Aorta (tissue), 5 donors: ENCODE results near the gene ZNF431. TPM values are rescaled to one million over a fixed set of nuclear protein-coding genes. Genes with fewer than 3 reads are reported as not detected.

Experiments used
- ATAC-seq: fragments of 200-7000 bp; cut with Tn5 transposase; one replicate; pipeline ENCODE4 v1.9.1; 2022; ENCODE audit warnings: moderate library complexity; ENCODE audit not compliant: low FRiP score
- DNase-seq, 2 donors: peaks; one replicate each; pipeline ENCODE4 v3.0.0-alpha.2; 2020
- H3K27ac ChIP-seq, 2 donors: one replicate each; pipeline ENCODE4 v1.5.1; 2013; ENCODE audit warnings: low read length in 2 of 2, mild to moderate bottlenecking in 2 of 2, moderate library complexity in 2 of 2, control low read depth in 1 of 2, inconsistent platforms in 1 of 2, low read depth in 1 of 2
- H3K27me3 ChIP-seq, 2 donors: one replicate each; pipeline ENCODE4 v1.6.1; 2013; ENCODE audit warnings: control low read depth in 1 of 2, low read length in 1 of 2, mild to moderate bottlenecking in 1 of 2, moderate library complexity in 1 of 2; ENCODE audit not compliant: insufficient read depth in 2 of 2, control insufficient read depth in 1 of 2
- H3K36me3 ChIP-seq, 2 donors: one replicate each; pipeline ENCODE4 v1.6.1; 2013; ENCODE audit warnings: control low read depth in 1 of 2, low read length in 1 of 2, mild to moderate bottlenecking in 1 of 2; ENCODE audit not compliant: insufficient read depth in 2 of 2, control insufficient read depth in 1 of 2
- H3K4me1 ChIP-seq, 2 donors: one replicate each; pipeline ENCODE4 v1.6.1; 2013; ENCODE audit warnings: low read length in 2 of 2, control low read depth in 1 of 2, mild to moderate bottlenecking in 1 of 2, moderate library complexity in 1 of 2; ENCODE audit not compliant: insufficient read depth in 2 of 2, control insufficient read depth in 1 of 2
- H3K4me3 ChIP-seq, 2 donors: one replicate each; pipeline ENCODE4 v1.5.1; 2013; ENCODE audit warnings: low read length in 2 of 2, control low read depth in 1 of 2, mild to moderate bottlenecking in 1 of 2
- H3K9me3 ChIP-seq: one replicate; pipeline ENCODE4 v1.6.1; 2013; ENCODE audit warnings: mild to moderate bottlenecking, low read length; ENCODE audit not compliant: control insufficient read depth
- WGBS, 2 donors: extraction: QIAGEN DNeasy Blood & Tissue Kit; methylation state at CpG; one replicate each; pipeline ENCODE4 v1.1.7; 2013; 5-methylcytosine and 5-hydroxymethylcytosine counted together
- intact Hi-C, 2 donors: fragments of 100-400 bp; cut with DNase I; formaldehyde crosslinking; loops; one replicate each; pipeline versions ENCODE4 v1.14.2 to v1.15.0; 2022
- polyA plus RNA-seq, 2 donors: library from polyadenylated mRNA; stranded (reverse); fragments of 200-250 nt; gene quantifications; one replicate each; pipeline ENCODE4 v1.2.3, GENCODE V29; 2013
- total RNA-seq, 2 donors: library from RNA; stranded (reverse); fragmentation: NEBNext Ultra II Directional; extraction: Animal tissue kit (Norgen Biotek cat#: 25700); gene quantifications; one replicate each; pipeline ENCODE4 v1.2.1, GENCODE V29; 2021
- donor health status: healthy with polysubstance abuse.
- donor health status: Bipolar disorder and iron deficiency.
- donor health status: DM: no; HTN: no; CAD: no.
- donor health status: DM: no; HTN: no; CAD: no.
- donor health status: DM: yes; HTN: yes; CAD: no.

ZNF431 gene
- total and polyA plus RNA-seq, 4 donors = 3.1 to 20.2 (median 8.3) TPM

DNA sequence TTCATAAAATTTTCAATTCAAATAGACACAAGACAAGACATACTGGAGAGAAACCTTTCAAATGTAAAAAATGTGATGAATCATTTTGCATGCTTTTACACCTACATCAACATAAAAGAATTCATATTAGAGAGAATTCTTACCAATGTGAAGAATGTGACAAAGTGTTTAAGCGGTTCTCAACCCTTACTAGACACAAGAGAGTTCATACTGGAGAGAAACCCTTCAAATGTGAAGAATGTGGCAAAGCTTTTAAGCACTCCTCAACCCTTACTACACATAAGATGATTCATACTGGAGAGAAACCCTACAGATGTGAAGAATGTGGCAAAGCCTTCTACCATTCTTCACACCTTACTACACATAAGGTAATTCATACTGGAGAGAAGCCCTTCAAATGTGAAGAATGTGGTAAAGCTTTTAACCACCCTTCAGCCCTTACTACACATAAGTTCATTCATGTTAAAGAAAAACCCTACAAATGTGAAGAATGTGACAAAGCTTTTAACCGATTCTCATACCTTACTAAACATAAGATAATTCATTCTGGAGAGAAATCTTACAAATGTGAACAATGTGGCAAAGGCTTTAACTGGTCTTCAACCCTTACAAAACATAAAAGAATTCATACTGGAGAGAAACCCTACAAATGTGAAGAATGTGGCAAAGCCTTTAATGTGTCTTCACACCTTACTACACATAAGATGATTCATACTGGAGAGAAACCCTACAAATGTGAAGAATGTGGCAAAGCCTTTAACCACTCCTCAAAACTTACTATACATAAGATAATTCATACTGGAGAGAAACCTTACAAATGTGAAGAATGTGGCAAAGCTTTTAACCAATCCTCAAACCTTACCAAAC, 24.6 kb upstream of the ZNF431 start:
- Histone ChIP-seq H3K4me1 (no peaks in the 10 kb centered on the region), H3K36me3 (no peaks in the 10 kb centered on the region), H3K4me3 (no peak overlapping the region), H3K27me3 (no peaks in the 10 kb centered on the region), H3K27ac (no peak overlapping the region), H3K9me3 (no peaks in the 10 kb centered on the region)
- intact Hi-C loops = no loop called here
- 74 to 91% methylated on average over 2 of the region's 2 CpGs for WGBS, 2 donors
- no peak for ATAC-seq
- DNase-seq = no peak

DNA sequence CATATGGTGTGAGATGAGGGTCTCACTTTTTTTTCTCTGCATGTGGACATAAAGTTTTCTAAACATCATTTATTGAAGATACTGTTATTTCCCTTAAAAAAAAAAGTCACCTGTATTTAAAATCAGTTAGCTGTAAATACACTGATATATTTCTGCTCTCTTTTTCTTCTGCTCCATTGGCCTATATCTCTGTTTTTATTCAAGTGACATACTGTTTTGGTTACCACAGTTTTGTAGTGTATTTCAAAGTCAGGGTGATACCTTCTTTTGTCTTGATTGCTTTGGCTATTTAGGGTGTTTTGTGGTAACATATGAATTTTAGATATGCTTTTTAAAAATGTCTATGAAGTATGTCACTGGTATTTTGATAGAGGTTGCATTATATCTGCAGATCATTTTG, 15.8 kb upstream of the ZNF431 start:
- H3K27me3 ChIP-seq = no peaks in the 10 kb centered on the region
- ATAC-seq (no peak), DNase-seq (no peak)
- no peak overlapping the region for H3K4me3 ChIP-seq
- intact Hi-C loops = no loop called here
- H3K4me1 ChIP-seq = no peaks in the 10 kb centered on the region
- no peaks in the 10 kb centered on the region for H3K36me3 ChIP-seq
- H3K9me3 ChIP-seq = peaks cover 4% of the 10 kb centered on the region
- H3K27ac ChIP-seq = no peak overlapping the region

DNA sequence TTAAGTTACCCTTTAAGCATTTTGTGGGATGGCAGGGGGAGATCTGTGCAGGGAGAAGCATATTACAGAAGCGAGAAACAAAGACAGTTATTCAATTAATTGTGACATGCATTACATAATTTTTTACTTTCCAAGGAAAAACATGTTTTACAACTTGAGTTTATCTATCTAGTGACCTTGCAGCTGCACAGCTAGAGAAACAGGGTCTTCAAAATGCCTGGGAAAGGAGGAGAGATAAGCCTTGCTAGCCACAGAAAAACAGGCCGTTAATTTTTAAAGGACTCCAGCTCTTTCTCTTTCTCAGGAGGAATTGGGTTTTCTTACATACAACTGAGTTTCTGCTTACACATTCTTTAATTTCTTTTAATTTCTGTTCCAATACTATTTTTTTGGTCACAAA, 14.8 kb upstream of the ZNF431 start:
- Histone ChIP-seq H3K27ac (no peak overlapping the region), H3K9me3 (peaks cover 4% of the 10 kb centered on the region), H3K36me3 (no peaks in the 10 kb centered on the region), H3K4me3 (no peak overlapping the region), H3K27me3 (no peaks in the 10 kb centered on the region), H3K4me1 (no peaks in the 10 kb centered on the region)
- WGBS, 2 donors = 38 to 53% methylated on average over 2 of the region's 2 CpGs
- DNase-seq (no peak), ATAC-seq (no peak)
- intact Hi-C loops = no loop called here

DNA sequence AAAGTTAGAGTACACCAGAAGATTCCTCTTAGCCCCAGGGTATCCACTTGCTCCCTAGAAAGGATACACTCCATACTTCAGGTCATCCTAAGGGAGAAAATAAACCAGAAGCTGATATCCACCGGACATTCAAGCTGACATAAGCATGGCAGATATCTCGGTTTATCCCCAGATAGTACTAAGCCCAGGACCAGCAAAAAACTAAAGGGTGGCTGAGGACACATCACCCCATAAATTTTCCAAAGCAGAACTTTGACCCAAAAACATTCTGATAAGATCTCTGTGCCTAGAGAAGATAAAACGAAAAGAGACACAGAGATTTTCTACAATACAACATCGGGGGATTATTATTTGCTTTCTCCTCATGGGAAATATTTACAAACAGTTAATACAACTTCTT, 13.9 kb upstream of the ZNF431 start:
- ATAC-seq = no peak

DNA sequence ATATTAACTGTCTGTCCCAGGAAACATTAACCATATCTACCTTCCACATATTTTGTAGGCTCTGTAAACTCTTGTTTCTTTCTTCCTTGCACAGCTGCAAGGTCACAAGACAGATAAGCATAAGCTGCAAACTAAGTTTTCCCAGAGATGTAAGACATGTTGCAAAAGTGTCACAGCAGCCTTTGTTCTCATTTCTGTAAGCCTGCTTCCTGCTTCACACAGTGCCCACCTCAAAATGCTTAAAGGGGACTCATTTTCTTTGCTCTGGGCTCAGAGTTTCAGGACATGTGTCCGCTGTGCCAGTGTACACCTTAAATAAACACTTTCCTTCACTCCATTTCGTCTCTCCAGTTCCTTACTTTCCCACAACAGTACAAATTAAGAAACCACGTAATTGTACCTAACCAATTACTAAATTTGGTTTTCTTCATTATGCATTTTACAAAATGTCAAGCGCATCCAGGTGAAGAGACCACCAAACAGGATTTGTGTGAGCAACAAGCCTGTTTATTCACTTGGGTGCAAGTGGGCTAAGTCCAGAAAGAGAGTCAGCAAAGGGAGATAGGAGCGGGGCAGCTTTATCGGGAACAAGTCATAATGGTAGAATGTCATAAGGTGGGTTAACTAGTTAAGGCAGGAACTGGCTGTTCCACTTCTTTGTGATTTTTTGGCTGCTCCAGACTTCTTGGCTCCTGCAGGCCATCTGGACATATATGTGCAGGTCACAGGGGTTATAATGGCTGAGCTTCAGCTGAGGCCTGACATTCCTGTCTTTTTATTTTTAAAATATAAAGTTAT, 12.7 kb upstream of the ZNF431 start:
- ATAC-seq (no peak), DNase-seq (no peak)
- 67 to 69% methylated on average over 6 of the region's 6 CpGs for WGBS, 2 donors
- H3K27me3 ChIP-seq = no peaks in the 10 kb centered on the region
- no peak overlapping the region for H3K4me3 ChIP-seq
- H3K9me3 ChIP-seq = peaks cover 4% of the 10 kb centered on the region
- H3K27ac ChIP-seq = no peak overlapping the region
- no peaks in the 10 kb centered on the region for H3K36me3 ChIP-seq
- intact Hi-C loops = no loop called here
- H3K4me1 ChIP-seq = no peaks in the 10 kb centered on the region

More for the DNA sequence above, 13.9 kb upstream of the ZNF431 start:
- Histone ChIP-seq H3K4me3 (no peak overlapping the region), H3K9me3 (peaks cover 4% of the 10 kb centered on the region), H3K36me3 (no peaks in the 10 kb centered on the region), H3K27me3 (no peaks in the 10 kb centered on the region), H3K4me1 (no peaks in the 10 kb centered on the region), H3K27ac (no peak overlapping the region)
- WGBS, 2 donors = 49 to 65% methylated on average over 4 of the region's 4 CpGs
- DNase-seq = no peak
- intact Hi-C loops = no loop called here

DNA sequence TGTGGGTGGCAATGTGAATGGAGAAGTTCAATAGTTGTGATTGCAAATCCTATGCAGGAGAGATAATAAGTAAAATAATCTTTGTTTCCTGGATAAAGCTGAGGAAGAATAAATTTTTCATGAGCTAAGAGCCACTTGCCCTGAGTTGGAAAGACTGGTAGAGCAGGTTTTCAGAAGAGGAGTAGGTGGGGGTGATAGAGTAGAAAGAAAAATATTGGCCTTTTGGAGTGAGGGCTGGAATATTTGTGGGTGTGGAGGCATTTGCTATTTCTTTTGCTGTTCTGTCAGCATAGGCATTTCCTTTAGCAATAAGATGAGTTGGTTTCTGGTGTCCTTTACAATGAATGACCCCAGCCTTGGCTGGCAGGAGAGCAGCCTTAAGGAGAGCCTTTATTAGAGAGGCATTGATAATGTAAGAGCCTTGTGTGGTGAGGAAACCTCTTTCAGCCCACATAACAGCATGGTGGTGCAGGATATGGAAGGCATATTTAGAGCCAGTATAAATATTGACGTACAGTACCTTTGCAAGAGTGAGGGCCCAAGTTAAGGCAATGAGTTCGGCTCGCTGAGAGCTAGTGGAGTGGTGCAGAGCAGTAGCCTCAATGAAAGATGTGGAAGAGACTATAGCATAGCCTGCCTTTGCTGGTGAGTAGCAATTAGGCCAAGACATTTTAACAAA, 11.6 kb upstream of the ZNF431 start:
- WGBS, 2 donors = 56 to 58% methylated on average over 3 of the region's 3 CpGs
- Histone ChIP-seq H3K4me3 (no peak overlapping the region), H3K27me3 (no peaks in the 10 kb centered on the region), H3K36me3 (no peaks in the 10 kb centered on the region), H3K9me3 (peaks cover 4% of the 10 kb centered on the region), H3K27ac (no peak overlapping the region), H3K4me1 (no peaks in the 10 kb centered on the region)
- no peak for ATAC-seq
- DNase-seq = no peak
- intact Hi-C loops = no loop called here

DNA sequence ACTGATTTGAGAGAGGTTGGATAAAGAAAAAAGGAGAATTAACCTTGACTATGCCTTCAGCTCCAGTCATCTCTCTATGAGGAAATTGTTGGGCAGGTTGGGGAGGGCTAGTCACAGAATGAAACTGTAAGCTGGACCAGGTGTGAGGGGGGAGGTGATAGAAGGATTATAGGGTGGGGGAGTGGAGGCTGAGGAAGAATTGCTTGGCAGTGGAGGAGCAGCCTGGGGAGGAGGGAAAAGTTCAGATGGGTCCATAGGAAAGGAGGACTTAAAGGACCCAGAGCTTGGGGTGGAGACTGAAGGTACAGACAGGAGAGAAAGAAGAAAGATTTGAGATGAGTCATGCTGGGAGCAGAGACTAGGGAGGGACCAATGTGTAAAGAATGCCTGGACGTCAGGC, 8.2 kb upstream of the ZNF431 start:
- intact Hi-C loops = no loop called here
- WGBS, 2 donors = 26 to 27% methylated on average over 1 of the region's 1 CpG
- Histone ChIP-seq H3K4me1 (no peaks in the 10 kb centered on the region), H3K36me3 (no peaks in the 10 kb centered on the region), H3K27ac (no peak overlapping the region), H3K27me3 (no peaks in the 10 kb centered on the region), H3K4me3 (no peak overlapping the region), H3K9me3 (peaks cover 4% of the 10 kb centered on the region)
- no peak for DNase-seq
- ATAC-seq = no peak

DNA sequence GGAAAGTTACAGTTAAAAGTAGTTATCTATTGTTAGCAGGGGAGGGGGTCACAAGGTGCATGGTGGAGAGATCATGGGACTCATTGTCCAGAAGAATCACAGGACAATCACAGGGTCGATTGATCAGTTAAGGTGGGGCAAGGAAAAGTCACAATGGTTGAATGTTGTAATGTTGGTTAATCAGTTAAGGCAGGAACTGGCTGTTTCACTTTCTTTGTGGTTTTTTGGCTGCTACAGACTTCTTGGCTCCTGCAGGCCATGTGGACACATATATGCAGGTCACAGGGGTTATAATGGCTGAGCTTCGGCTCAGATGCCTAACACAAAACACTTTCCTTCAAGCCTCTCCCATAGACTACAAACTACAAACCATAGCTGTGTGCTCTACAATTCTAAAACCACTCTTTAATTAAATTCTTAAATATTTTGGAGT, 6.9 kb upstream of the ZNF431 start:
- DNase-seq (no peak), ATAC-seq (no peak)
- Histone ChIP-seq H3K4me3 (no peak overlapping the region), H3K27me3 (no peaks in the 10 kb centered on the region), H3K9me3 (peaks cover 4% of the 10 kb centered on the region), H3K27ac (no peak overlapping the region), H3K36me3 (no peaks in the 10 kb centered on the region), H3K4me1 (no peaks in the 10 kb centered on the region)
- intact Hi-C loops = no loop called here
- WGBS, 2 donors = 73 to 75% methylated on average over 2 of the region's 2 CpGs
